BE2C (cell line): ENCODE data around the gene IGF2BP1.

Experiments used
- DNase-seq: peaks from one replicate; pipeline ENCODE4 v3.0.0-alpha.2; 2020
- H3K27me3 ChIP-seq: fragments of 250-450 bp; sonication (Bioruptor Pico); 2 replicates; pipeline ENCODE4 v1.5.1; 2020; ENCODE audit warnings: mild to moderate bottlenecking
- H3K36me3 ChIP-seq: fragments of 250-450 bp; sonication (Bioruptor Pico); 2 replicates; pipeline ENCODE4 v1.5.1; 2020; ENCODE audit warnings: mild to moderate bottlenecking
- H3K4me1 ChIP-seq: fragments of 250-450 bp; sonication (Bioruptor Pico); 2 replicates; pipeline ENCODE4 v1.5.1; 2020
- H3K4me3 ChIP-seq: 2 replicates; pipeline ENCODE4 v1.5.1; 2011; ENCODE audit warnings: low read depth, low read length
- H3K9me3 ChIP-seq: fragments of 250-450 bp; sonication (Bioruptor Pico); 2 replicates; pipeline ENCODE4 v1.5.1; 2020
- TF ChIP-seq, protein P1 (sequence below): IDR thresholded peaks from 2 replicates; pipeline ENCODE4 v1.5.1; 2012; ENCODE audit warnings: mild to moderate bottlenecking, low read depth, low read length

The IGF2BP1 gene

DNA sequence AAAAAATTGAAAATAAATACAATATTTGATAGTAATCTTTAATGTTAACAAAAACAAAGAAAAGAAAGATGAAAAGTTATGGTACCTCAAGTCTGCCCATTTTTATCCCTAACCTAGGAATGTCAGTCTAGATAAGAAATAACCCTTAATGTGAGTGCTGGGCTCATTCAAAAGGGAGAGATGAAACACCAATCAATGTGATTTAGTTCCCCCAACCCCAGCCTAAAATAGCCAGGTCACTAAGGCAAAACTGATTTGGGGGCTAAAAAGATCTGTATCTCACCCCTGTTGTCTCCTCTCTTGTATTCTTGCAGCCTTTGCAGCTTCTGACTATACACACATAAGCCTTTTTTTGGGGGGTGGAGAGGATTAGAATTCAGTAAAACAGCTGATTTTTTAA is 3.2 kb upstream of the IGF2BP1 start:
- TF ChIP-seq, protein P1, sequence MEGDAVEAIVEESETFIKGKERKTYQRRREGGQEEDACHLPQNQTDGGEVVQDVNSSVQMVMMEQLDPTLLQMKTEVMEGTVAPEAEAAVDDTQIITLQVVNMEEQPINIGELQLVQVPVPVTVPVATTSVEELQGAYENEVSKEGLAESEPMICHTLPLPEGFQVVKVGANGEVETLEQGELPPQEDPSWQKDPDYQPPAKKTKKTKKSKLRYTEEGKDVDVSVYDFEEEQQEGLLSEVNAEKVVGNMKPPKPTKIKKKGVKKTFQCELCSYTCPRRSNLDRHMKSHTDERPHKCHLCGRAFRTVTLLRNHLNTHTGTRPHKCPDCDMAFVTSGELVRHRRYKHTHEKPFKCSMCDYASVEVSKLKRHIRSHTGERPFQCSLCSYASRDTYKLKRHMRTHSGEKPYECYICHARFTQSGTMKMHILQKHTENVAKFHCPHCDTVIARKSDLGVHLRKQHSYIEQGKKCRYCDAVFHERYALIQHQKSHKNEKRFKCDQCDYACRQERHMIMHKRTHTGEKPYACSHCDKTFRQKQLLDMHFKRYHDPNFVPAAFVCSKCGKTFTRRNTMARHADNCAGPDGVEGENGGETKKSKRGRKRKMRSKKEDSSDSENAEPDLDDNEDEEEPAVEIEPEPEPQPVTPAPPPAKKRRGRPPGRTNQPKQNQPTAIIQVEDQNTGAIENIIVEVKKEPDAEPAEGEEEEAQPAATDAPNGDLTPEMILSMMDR: no peak
- Histone ChIP-seq H3K27me3 (peaks cover 89% of the 10 kb centered on the region), H3K9me3 (no peaks in the 10 kb centered on the region), H3K4me3 (no peak overlapping the region), H3K36me3 (no peaks in the 10 kb centered on the region), H3K4me1 (no peaks in the 10 kb centered on the region)
- no peak for DNase-seq

DNA sequence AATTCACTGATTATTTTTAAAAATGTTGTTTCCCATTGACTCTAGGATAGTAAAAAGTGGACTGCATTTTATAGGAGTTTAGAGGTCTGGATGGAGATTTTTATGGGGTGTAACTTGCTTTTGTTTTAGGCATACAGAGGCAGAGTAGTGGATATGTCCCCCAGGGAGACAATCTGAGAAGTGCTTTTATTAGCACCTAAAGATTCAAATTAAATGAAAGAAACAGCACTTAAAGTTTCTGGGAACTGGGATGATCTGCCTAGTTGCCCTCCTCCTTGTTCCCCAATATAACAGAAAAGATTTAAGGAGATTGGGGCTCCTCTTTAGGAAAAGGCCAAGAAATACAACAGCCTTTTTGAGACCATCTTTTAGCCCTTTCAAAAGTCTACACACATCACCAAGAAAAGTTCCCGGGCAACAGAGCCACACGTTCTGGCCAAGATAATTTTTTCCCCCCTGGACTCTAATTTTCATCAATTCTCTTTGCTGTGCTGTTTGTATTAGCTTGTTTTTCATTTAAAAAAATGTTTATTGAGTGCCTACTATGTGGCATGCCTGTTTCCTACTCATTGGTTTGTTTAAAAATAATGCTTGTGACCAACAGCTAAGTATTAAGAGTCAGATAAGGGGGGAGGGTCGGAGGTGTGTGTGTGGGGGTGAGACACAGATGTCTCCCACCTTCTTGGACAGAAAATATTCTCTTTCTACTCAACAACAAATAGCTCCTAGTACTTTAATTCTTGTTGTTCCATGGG is 2.5 kb upstream of the IGF2BP1 start:
- TF ChIP-seq, protein P1: no peak
- DNase-seq: no peak
- Histone ChIP-seq H3K4me1 (no peaks in the 10 kb centered on the region), H3K9me3 (no peaks in the 10 kb centered on the region), H3K36me3 (no peaks in the 10 kb centered on the region), H3K4me3 (peak overlapping the region; percentile 77), H3K27me3 (peaks cover 87% of the 10 kb centered on the region)

DNA sequence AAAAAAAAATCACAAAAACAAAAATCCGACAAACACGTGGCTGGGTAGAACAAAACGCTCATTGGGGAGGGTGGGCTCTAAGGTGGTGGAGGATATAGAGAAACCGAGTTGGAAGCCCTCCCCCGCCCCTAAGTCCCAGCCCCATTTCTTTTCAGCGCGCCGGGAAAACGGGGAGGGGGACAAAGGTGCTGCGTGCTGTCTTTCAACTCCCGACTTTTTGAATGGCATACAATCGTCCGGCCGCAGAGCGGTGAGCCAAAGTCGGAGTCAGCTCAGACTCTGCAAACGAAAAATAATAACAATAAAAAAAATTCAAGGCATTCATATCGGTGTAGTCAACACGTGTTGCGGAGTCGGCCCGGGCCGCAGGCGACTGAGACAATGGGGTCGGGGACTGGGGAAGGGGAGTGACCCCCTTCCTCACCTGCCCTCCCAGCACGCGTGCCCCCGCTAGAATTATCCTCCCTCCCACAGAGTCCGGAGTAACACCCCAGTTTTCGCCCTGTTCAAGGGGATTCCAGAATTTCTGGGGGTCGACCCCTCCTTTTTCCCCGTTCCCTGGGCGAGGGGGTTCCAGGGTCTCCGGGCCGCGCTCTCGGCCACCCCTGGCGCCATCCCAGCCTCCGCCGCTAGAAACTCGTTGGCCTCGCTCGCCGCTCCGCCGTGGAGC is 1.7 kb upstream of the IGF2BP1 start:
- Histone ChIP-seq H3K4me1 (no peaks in the 10 kb centered on the region), H3K4me3 (peak overlapping the region; percentile 77), H3K27me3 (peaks cover 87% of the 10 kb centered on the region), H3K9me3 (no peaks in the 10 kb centered on the region), H3K36me3 (no peaks in the 10 kb centered on the region)
- TF ChIP-seq, protein P1: no peak
- peak; percentile 23 for DNase-seq

GRCh38 chr17:48995974-48996721 is 1.0 kb upstream of the IGF2BP1 start:
- peak overlapping the region; percentile 77 for H3K4me3 ChIP-seq
- no peaks in the 10 kb centered on the region for H3K36me3 ChIP-seq
- H3K9me3 ChIP-seq: no peaks in the 10 kb centered on the region
- TF ChIP-seq, protein P1: no peak
- H3K4me1 ChIP-seq: no peaks in the 10 kb centered on the region
- peaks cover 85% of the 10 kb centered on the region for H3K27me3 ChIP-seq
- peak; percentile 79 for DNase-seq

- H3K4me3 ChIP-seq: peak overlapping the region; percentile 77
- no peaks in the 10 kb centered on the region for H3K9me3 ChIP-seq
- no peak for DNase-seq
- no peaks in the 10 kb centered on the region for H3K36me3 ChIP-seq
- H3K4me1 ChIP-seq: no peaks in the 10 kb centered on the region
- TF ChIP-seq, protein P1: no peak
- peaks cover 85% of the 10 kb centered on the region for H3K27me3 ChIP-seq
These were observed 473 bp upstream of the IGF2BP1 start for GRCh38 chr17:48996722-48997102.
